Measurements from ENCODE around the gene SIRT7.

DNA sequence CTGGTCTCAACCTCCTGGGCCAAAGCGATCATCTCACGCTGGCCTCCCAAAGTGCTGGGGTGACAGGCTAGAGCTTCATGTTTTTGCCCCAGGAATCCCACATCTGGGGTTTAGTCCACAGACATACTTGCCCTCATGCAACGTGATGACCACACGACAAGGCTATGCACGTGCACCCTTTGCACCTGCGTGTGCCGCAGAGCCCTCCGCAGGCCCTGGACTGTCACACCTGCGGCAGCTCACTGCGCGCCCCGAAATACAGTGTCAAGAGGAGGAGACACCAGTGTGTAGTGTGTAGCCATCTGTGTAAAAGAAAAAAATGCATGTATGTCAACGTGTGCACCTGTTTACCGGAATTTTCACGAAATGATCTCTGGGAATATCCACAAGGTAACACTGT, 32.5 kb upstream of the SIRT7 start:
- TF ChIP-seq, protein P1, sequence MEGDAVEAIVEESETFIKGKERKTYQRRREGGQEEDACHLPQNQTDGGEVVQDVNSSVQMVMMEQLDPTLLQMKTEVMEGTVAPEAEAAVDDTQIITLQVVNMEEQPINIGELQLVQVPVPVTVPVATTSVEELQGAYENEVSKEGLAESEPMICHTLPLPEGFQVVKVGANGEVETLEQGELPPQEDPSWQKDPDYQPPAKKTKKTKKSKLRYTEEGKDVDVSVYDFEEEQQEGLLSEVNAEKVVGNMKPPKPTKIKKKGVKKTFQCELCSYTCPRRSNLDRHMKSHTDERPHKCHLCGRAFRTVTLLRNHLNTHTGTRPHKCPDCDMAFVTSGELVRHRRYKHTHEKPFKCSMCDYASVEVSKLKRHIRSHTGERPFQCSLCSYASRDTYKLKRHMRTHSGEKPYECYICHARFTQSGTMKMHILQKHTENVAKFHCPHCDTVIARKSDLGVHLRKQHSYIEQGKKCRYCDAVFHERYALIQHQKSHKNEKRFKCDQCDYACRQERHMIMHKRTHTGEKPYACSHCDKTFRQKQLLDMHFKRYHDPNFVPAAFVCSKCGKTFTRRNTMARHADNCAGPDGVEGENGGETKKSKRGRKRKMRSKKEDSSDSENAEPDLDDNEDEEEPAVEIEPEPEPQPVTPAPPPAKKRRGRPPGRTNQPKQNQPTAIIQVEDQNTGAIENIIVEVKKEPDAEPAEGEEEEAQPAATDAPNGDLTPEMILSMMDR (IDR thresholded peaks at IDR 0.05) = no peak
- TF ChIP-seq, protein P2, sequence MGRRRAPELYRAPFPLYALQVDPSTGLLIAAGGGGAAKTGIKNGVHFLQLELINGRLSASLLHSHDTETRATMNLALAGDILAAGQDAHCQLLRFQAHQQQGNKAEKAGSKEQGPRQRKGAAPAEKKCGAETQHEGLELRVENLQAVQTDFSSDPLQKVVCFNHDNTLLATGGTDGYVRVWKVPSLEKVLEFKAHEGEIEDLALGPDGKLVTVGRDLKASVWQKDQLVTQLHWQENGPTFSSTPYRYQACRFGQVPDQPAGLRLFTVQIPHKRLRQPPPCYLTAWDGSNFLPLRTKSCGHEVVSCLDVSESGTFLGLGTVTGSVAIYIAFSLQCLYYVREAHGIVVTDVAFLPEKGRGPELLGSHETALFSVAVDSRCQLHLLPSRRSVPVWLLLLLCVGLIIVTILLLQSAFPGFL (CRISPR knock-in tag; IDR thresholded peaks at IDR 0.05; ENCODE audit: borderline replicate concordance) = no peak
- TF ChIP-seq NR1H2 (CRISPR knock-in tag; IDR thresholded peaks at IDR 0.05) (no peak), ZNF219 (CRISPR knock-in tag; IDR thresholded peaks at IDR 0.05; ENCODE audit: borderline replicate concordance) (no peak), FOXK1 (CRISPR knock-in tag; IDR thresholded peaks at IDR 0.05) (no peak), ETV6 (CRISPR knock-in tag; IDR thresholded peaks at IDR 0.05) (no peak), IRF2 (CRISPR knock-in tag; IDR thresholded peaks at IDR 0.05; ENCODE audit: borderline replicate concordance, low read depth) (no peak)
- TF ChIP-seq, protein P3, sequence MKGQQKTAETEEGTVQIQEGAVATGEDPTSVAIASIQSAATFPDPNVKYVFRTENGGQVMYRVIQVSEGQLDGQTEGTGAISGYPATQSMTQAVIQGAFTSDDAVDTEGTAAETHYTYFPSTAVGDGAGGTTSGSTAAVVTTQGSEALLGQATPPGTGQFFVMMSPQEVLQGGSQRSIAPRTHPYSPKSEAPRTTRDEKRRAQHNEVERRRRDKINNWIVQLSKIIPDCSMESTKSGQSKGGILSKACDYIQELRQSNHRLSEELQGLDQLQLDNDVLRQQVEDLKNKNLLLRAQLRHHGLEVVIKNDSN (CRISPR knock-in tag; IDR thresholded peaks at IDR 0.05) = no peak
- TF ChIP-seq, protein P4, sequence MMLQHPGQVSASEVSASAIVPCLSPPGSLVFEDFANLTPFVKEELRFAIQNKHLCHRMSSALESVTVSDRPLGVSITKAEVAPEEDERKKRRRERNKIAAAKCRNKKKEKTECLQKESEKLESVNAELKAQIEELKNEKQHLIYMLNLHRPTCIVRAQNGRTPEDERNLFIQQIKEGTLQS (CRISPR knock-in tag; conservative IDR thresholded peaks at IDR 0.05) = no peak
- TF ChIP-seq, protein P5, sequence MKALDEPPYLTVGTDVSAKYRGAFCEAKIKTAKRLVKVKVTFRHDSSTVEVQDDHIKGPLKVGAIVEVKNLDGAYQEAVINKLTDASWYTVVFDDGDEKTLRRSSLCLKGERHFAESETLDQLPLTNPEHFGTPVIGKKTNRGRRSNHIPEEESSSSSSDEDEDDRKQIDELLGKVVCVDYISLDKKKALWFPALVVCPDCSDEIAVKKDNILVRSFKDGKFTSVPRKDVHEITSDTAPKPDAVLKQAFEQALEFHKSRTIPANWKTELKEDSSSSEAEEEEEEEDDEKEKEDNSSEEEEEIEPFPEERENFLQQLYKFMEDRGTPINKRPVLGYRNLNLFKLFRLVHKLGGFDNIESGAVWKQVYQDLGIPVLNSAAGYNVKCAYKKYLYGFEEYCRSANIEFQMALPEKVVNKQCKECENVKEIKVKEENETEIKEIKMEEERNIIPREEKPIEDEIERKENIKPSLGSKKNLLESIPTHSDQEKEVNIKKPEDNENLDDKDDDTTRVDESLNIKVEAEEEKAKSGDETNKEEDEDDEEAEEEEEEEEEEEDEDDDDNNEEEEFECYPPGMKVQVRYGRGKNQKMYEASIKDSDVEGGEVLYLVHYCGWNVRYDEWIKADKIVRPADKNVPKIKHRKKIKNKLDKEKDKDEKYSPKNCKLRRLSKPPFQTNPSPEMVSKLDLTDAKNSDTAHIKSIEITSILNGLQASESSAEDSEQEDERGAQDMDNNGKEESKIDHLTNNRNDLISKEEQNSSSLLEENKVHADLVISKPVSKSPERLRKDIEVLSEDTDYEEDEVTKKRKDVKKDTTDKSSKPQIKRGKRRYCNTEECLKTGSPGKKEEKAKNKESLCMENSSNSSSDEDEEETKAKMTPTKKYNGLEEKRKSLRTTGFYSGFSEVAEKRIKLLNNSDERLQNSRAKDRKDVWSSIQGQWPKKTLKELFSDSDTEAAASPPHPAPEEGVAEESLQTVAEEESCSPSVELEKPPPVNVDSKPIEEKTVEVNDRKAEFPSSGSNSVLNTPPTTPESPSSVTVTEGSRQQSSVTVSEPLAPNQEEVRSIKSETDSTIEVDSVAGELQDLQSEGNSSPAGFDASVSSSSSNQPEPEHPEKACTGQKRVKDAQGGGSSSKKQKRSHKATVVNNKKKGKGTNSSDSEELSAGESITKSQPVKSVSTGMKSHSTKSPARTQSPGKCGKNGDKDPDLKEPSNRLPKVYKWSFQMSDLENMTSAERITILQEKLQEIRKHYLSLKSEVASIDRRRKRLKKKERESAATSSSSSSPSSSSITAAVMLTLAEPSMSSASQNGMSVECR (CRISPR knock-in tag; IDR thresholded peaks at IDR 0.05; ENCODE audit: borderline replicate concordance) = no peak
